ENCODE results near the gene GLI2.

The GLI2 gene

GRCh38 chr2:120767486-120768005 lies 31.9 kb downstream of the GLI2 start:
- no peak for DNase-seq (ENCODE audit: low read depth, low spot score)
- no peak overlapping the region for H3K27ac ChIP-seq

GRCh38 chr2:120768112-120769048 lies 32.7 kb downstream of the GLI2 start:
- no peak for DNase-seq (ENCODE audit: low read depth, low spot score)
- no peak overlapping the region for H3K27ac ChIP-seq

GRCh38 chr2:120769076-120769786 lies 33.6 kb downstream of the GLI2 start:
- H3K27ac ChIP-seq, result no peak overlapping the region
- DNase-seq (ENCODE audit: low read depth, low spot score), result no peak

GRCh38 chr2:120769787-120770120 lies 34.1 kb downstream of the GLI2 start:
- no peak overlapping the region for H3K27ac ChIP-seq
- DNase-seq (ENCODE audit: low read depth, low spot score), result no peak

GRCh38 chr2:120770176-120770575 lies 34.5 kb downstream of the GLI2 start:
- DNase-seq (ENCODE audit: low read depth, low spot score), result no peak
- no peak overlapping the region for H3K27ac ChIP-seq

- H3K27ac ChIP-seq, result no peak overlapping the region
- DNase-seq (ENCODE audit: low read depth, low spot score), result no peak
Observed at GRCh38 chr2:120770641-120771040, 35.0 kb downstream of the GLI2 start.

GRCh38 chr2:120771111-120771780 lies 35.6 kb downstream of the GLI2 start:
- no peak for DNase-seq (ENCODE audit: low read depth, low spot score)
- H3K27ac ChIP-seq, result no peak overlapping the region

- no peak overlapping the region for H3K27ac ChIP-seq
- DNase-seq (ENCODE audit: low read depth, low spot score), result no peak
Observed at GRCh38 chr2:120771781-120772208, 36.1 kb downstream of the GLI2 start.

GRCh38 chr2:120772261-120772660 lies 36.6 kb downstream of the GLI2 start:
- H3K27ac ChIP-seq, result no peak overlapping the region
- DNase-seq (ENCODE audit: low read depth, low spot score), result no peak

GRCh38 chr2:120773186-120773800 lies 37.6 kb downstream of the GLI2 start:
- no peak for DNase-seq (ENCODE audit: low read depth, low spot score)
- no peak overlapping the region for H3K27ac ChIP-seq

- no peak for DNase-seq (ENCODE audit: low read depth, low spot score)
- H3K27ac ChIP-seq, result no peak overlapping the region
Observed at GRCh38 chr2:120774557-120775160, 39.0 kb downstream of the GLI2 start.

- DNase-seq (ENCODE audit: low read depth, low spot score), result no peak
- no peak overlapping the region for H3K27ac ChIP-seq
Observed at GRCh38 chr2:120775194-120775593, 39.5 kb downstream of the GLI2 start.

GRCh38 chr2:120775801-120776589 lies 40.3 kb downstream of the GLI2 start:
- no peak for DNase-seq (ENCODE audit: low read depth, low spot score)
- no peak overlapping the region for H3K27ac ChIP-seq

GRCh38 chr2:120776649-120777048 lies 41.0 kb downstream of the GLI2 start:
- no peak overlapping the region for H3K27ac ChIP-seq
- DNase-seq (ENCODE audit: low read depth, low spot score), result no peak

GRCh38 chr2:120777170-120777751 lies 41.6 kb downstream of the GLI2 start:
- H3K27ac ChIP-seq, result no peak overlapping the region
- no peak for DNase-seq (ENCODE audit: low read depth, low spot score)

GRCh38 chr2:120777787-120778186 lies 42.1 kb downstream of the GLI2 start:
- no peak overlapping the region for H3K27ac ChIP-seq
- no peak for DNase-seq (ENCODE audit: low read depth, low spot score)

- no peak for DNase-seq (ENCODE audit: low read depth, low spot score)
- no peak overlapping the region for H3K27ac ChIP-seq
Observed at GRCh38 chr2:120778244-120778643, 42.6 kb downstream of the GLI2 start.

GRCh38 chr2:120779781-120780283 lies 44.2 kb downstream of the GLI2 start:
- DNase-seq (ENCODE audit: low read depth, low spot score), result no peak
- H3K27ac ChIP-seq, result no peak overlapping the region

- DNase-seq (ENCODE audit: low read depth, low spot score), result no peak
- H3K27ac ChIP-seq, result no peak overlapping the region
Observed at GRCh38 chr2:120780402-120780801, 44.7 kb downstream of the GLI2 start.

All from epithelial cell of prostate (primary cell).